HG03103 (cell line): ENCODE measurements around the gene DPF1.

ENCODE experiments used
- ATAC-seq: cut with Tn5 transposase; IDR thresholded peaks from one replicate; pipeline ENCODE4 v1.9.1; 2021; ENCODE audit warnings: low read depth; ENCODE audit not compliant: unreplicated experiment

DPF1 gene

GRCh38 chr19:38202504-38202903 lies 21.5 kb downstream of the DPF1 start:
- ATAC-seq, result no peak

- no peak for ATAC-seq
Observed at GRCh38 chr19:38201731-38202130, 22.3 kb downstream of the DPF1 start.

- no peak for ATAC-seq
Observed at GRCh38 chr19:38199340-38199739, 24.7 kb downstream of the DPF1 start.

- ATAC-seq, result no peak
Observed at GRCh38 chr19:38197937-38198704, 25.9 kb downstream of the DPF1 start.

- no peak for ATAC-seq
Observed at GRCh38 chr19:38196948-38197656, 26.9 kb downstream of the DPF1 start.

- no peak for ATAC-seq
Observed at GRCh38 chr19:38196245-38196837, 27.7 kb downstream of the DPF1 start.

GRCh38 chr19:38195237-38195636 lies 28.8 kb downstream of the DPF1 start:
- no peak for ATAC-seq

GRCh38 chr19:38194061-38194701 lies 29.8 kb downstream of the DPF1 start:
- ATAC-seq, result no peak

GRCh38 chr19:38193445-38193844 lies 30.6 kb downstream of the DPF1 start:
- no peak for ATAC-seq

GRCh38 chr19:38191747-38192146 lies 32.3 kb downstream of the DPF1 start:
- ATAC-seq, result no peak

- ATAC-seq, result no peak
Observed at GRCh38 chr19:38190793-38191192, 33.2 kb downstream of the DPF1 start.

GRCh38 chr19:38190061-38190460 lies 34.0 kb downstream of the DPF1 start:
- ATAC-seq, result no peak

- ATAC-seq, result no peak
Observed at GRCh38 chr19:38185562-38185961, 38.5 kb downstream of the DPF1 start.

- no peak for ATAC-seq
Observed at GRCh38 chr19:38184815-38185214, 39.2 kb downstream of the DPF1 start.

GRCh38 chr19:38183251-38183897 lies 40.6 kb downstream of the DPF1 start:
- ATAC-seq, result no peak

- ATAC-seq, result no peak
Observed at GRCh38 chr19:38182536-38183210, 41.3 kb downstream of the DPF1 start.

- ATAC-seq, result no peak
Observed at GRCh38 chr19:38180071-38180470, 44.0 kb downstream of the DPF1 start.

- no peak for ATAC-seq
Observed at GRCh38 chr19:38175422-38175821, 48.6 kb downstream of the DPF1 start.

GRCh38 chr19:38173291-38174041 lies 50.6 kb downstream of the DPF1 start:
- ATAC-seq, result no peak
